HG02840 (cell line): ENCODE data around the gene RTL5.
"Not testable (repeated sequence)": the region's sequence is repeated elsewhere in the genome, so short reads cannot be mapped to it uniquely, and the experiment has no call there.

ENCODE experiments used
- ATAC-seq: cut with Tn5 transposase; IDR thresholded peaks from one replicate; pipeline ENCODE4 v1.9.1; 2021; ENCODE audit warnings: mild to moderate bottlenecking, moderate library complexity, moderate number of reproducible peaks; ENCODE audit not compliant: unreplicated experiment, low FRiP score

The RTL5 gene

DNA sequence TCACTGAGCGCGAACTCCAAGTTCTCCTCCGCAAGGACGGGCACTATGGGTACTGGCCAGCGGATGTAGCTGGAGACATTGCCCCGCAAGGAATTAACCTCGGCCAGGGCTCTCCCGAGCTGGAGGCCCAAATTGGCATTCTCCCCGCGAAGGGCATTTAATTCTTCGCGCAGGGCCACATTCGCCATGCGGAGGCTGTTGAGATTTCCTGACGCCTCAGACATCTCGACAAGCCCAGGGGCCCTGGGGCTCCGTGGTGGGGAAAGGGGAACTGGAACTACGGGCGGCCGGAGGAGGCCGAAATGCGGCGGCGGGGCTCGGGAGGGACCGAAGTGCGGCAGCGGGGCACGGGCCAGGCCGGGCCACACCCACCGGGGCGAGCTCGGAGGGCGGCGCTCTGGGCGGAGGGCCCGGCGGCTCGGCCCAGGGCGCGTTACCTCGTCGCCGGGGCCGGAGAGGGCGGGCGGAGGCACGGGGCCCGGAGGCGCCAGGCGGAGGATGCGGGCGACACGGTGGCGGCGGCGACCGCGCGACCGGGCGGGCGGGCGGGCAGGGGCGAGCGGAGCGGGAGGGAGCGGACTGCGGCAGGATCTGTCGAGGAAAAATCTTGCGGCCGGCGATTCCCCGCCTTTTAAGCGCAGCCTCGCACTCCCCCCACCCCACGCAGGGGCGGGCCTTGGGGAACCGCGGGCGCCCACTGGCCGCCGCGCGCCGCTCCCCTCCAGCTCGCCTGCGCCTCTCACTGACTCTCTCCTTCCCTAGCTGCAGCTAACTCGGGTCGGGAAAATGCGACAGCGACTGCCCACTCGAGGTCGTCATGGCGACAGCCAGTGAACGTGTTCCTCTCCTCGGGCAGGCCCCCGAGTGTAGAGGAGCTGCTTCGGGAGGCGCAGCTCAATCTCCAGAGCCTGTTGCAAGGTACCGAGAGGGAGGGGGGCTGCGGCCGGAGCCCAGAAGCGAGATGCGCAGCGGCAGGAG, at the start of gene RTL5:
RTL5 (minus strand) TSS at position 599 of the 978 bp plus-strand sequence.
- no peak for ATAC-seq

DNA sequence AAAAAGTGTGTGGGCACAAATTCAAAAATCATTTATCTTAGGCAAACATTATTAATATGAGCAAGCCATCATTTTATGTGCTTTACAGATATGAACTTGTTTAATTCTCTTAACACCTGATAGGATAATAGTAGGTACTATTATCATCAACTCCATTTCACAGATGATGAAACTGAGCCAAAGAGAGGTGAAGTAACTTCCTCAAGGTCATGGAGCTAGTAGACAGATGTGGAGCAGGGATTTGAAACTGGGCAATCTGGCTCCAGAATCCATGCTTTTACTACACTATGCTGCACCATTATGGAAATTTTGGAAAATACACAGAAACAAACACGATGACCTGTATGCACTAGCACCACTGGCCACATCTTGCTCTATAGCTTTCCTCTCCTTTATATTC, 48.8 kb upstream of the RTL5 start:
- ATAC-seq = no peak

- no peak for ATAC-seq
These were observed 45.3 kb upstream of the RTL5 start for GRCh38 chrX:72176981-72177380.

- ATAC-seq = not testable (repeated sequence)
These were observed 44.6 kb upstream of the RTL5 start for GRCh38 chrX:72176289-72176688.

DNA sequence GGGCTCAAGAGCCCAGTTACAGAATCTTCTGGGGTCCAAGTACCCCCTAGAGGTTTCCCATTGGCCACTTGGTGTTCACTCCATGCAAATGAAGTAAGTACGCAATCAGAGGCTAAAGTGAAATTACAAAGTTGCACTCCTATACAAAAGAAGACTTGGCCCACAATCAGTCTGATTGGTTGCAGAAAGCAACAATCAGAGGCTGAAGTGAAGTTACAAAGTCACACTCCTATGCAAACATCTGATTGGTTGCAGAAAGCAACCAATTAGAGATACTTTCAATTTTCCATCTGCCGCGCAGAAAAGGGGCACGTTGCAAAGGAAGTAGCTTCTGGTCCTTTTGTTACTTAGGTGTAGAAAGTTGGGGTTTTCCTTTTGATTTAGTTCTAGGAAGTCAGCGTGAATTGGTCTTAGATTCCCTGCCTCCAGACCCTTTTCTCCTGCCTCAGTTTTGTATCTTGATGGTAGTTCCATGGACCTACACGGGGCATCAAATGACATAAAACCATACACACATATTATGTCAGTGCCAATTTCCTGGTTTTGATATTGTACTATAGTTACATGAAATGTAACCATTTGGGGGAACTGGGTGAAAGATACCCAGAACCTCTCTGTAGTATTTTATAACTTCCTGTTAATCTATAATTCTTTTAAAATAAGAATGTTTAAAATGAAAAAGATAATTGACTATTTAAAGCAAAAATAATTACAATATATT, 37.5 kb upstream of the RTL5 start:
- no peak for ATAC-seq

DNA sequence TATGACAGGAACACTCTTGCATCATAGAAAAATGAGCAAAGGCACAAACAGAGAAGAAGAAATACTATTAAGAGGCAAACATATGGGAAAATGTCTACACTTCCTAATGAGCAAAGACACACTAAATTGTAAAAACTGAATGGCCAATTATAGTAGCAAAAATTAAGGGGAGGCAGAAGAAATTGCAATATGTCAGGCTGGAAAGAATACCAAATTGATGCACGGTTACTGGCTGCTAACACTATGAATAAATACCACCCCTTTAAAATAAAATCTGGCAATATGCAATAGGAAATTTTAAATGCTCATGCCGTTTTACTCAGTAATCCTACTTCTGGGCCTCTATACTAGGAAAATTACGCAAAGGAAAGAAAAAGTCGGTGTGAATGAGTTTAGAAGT, 33.8 kb upstream of the RTL5 start:
- no peak for ATAC-seq

DNA sequence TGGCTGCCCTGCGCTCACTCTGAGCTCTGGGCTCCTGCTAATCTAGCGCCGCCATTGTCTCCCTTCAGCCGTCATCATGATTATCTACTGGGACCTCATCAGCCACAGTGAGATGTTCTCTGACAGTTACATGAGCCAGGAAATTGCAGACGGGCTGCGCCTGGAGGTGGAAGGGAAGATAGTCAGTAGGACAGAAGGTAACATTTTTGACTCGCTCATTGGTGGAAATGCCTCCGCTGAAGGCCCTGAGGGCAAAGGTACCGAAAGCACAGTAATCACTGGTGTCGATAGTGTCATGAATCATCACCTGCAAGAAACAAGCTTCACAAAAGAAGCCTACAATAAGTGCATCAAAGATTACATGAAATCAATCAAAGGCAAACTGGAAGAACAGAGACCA, 28.1 kb upstream of the RTL5 start:
- no peak for ATAC-seq

GRCh38 chrX:72158773-72159172, 27.1 kb upstream of the RTL5 start:
- ATAC-seq = no peak

DNA sequence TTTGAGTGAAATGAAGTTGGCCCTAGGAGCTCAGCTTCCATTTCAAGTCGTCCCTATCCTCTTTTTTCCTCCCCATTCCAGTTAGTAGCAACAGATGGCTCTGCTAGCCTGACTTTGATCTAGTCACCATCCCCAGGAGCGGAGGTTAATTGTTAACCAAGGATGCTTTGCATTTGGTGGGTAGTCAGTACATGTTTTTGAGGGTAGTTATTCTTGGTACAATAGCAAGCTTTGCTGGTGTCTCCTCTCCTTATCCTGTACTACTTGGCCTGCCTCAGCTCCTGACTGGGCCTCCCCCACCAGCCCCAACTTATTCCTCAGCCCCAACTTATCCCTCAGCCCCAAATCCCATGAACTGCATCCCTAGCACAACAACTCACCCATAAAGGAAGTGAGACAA, 14.8 kb upstream of the RTL5 start:
- ATAC-seq = no peak

DNA sequence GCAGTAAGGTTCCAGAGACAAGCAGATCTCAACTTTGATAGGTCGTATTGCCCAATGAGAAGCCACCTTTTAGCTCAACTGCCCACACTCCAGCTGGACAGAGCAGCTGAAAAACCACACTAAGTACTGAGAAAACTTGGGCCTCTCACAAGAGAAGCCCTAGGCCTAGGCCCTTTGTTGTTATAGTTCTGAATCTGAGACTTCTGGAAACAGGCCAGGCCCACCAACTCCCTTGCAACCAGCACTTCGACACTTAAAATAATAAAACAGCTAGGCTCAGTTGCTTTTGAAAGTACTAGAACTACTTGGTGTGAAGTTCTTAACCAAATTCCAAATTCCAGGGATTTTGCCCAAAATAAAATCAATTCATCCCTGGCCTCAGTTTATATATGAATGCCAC, 13.5 kb upstream of the RTL5 start:
- ATAC-seq = no peak

- ATAC-seq = no peak
These were observed 11.8 kb upstream of the RTL5 start for GRCh38 chrX:72143609-72143907.

- no peak for ATAC-seq
These were observed 11.3 kb upstream of the RTL5 start for GRCh38 chrX:72142794-72143608.

- no peak for ATAC-seq
These were observed 10.5 kb upstream of the RTL5 start for GRCh38 chrX:72142094-72142793.

DNA sequence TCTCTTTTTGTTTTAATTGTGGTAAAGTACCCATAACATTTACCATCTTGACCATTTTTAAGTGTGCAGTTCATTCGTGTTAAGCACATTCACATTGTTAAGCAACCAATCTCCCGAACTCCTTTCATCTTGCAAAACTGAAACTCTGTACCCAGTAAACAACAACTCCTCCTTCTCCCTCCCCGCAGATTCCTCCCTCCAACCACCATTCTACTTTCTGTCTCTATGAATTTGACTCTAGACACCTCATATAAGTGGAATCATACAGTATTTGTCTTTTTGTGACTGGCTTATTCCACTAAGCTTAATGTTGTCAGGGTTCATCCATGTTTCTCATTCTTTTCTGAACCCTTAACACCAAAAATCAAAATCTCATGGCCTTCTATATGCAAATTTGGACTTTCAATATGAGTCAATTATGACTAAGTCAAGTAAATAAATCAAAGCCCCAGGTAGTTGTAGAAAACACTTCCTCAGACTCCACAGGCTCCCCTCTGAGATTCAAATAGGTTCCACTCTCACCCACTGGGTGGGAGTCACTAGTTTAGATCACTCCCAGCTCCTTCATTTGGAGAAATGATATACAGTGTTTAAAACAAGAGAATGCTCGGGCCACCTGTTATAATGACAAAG, 9.8 kb upstream of the RTL5 start:
- no peak for ATAC-seq

GRCh38 chrX:72139538-72139937, 7.8 kb upstream of the RTL5 start:
- no peak for ATAC-seq

DNA sequence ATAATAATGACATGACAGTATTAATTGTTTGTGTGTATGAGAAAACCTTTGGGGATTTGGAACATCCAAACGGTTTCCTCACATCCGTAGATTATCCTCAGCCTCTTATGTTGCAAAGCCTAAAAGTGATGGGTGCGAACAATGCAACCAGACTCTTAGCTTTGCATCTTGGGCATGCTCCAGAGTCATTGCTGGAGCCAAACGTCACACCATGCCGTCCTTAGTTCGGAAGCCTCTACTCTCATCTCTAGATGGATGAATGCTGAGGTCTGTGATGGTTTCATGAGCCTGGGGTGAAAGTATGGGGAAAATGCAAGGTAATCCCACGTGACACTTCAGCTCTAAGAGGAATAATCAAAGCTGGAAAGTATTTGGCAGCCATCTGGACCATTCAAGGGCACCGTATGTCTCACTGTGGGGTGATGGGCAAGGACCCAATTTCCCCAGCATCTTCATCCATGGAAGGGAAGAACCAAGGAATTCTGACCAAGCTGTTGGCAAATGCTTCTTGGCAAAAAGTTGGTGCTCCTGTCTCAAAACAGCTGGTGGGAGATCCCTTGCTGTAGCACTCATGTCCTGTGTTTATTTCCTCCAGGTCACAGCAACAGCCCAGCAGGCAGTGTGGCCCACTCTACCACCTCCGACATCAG, 6.3 kb upstream of the RTL5 start:
- ATAC-seq = no peak

DNA sequence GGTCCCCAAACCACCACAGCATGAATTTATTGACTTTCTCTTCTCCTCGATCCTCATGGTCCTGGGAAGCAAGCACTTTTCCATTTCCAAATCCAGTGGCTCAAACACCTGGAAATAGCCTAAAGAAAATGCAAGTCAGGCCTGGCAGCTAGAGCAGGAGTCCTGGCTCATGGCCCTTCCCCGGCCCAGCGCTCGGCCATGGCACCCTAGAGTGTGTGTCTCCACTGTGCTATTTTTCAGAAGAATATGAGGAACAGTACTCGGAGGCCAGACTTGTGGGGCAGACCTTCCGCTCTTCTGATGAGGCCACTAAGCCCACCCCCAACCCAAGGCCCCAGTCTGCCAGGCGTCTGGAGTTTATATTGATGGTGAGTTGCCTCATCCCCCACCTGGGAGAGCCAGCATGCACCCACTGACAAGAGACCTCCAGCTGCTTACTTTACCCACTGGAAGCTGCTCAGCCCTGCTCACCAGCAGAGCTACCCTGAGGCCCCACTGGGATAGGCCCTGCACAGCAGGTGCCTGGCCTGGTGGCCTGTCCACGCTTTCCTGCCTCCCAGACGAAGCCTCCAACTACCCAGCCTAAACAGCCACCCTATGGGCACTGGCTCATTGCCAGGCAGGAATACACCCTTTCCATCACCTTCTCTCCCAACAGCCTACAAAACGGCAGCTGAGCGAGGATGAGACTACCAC, 2.3 kb upstream of the RTL5 start:
- no peak for ATAC-seq

DNA sequence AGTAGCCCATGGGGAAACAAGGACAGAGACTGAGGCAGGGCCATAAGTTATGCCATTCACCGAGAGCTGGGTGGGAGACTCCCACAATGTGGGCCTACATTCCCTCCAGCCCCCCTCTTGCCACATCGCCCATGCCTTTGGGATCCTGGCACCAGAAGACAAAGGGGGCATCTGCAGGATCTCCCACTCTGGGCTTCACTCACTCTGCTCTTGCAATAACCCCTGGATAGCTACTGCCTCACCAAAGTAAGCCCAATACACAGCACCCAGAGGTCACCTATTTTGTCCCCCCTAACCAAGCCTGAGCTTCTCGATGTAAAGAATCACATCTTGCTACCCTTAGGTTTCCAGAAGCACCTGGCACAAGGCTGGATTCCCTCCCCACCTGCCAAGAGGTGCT, 741 bp upstream of the RTL5 start:
- no peak for ATAC-seq

GRCh38 chrX:72130762-72131250, 909 bp downstream of the RTL5 start:
- ATAC-seq = no peak
